ENCODE data around the gene DSE. TPM values are rescaled to one million over a fixed set of nuclear protein-coding genes. Genes with fewer than 3 reads are reported as not detected.

DSE gene
- total RNA-seq, 1 experiment from 2014 or later = 38.5 TPM

DNA sequence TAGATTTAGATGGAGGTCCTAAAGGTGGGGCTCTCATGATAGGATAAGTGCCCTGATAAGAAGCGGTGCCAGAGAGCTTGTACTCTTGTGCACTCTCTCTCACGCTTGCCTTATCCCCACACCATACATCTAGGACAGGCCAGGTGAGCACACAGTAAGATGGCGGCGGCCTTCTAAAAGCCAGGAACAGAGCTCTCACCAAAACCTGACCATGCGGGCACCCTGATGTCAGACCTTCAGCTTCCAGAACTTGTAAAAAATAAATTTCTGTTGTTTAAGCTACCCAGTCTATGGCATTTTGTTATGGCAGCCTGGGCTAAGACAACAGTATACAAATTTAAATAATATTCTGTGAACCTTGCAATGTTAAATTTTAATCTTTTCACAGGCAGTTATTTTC lies 49.6 kb downstream of the DSE start (continued):
- TF ChIP-seq EZH2phosphoT487 (IDR thresholded peaks at IDR 0.05; ENCODE audit: borderline replicate concordance) (no peak), JUND (IDR thresholded peaks at IDR 0.05) (no peak), ZFX (IDR thresholded peaks at IDR 0.05) (no peak), POLR2A (IDR thresholded peaks at IDR 0.05; ENCODE audit: borderline replicate concordance, extremely low read depth, insufficient read depth, insufficient read length) (no peak), SP1 (IDR thresholded peaks at IDR 0.05; ENCODE audit: low read depth) (no peak), SRF (IDR thresholded peaks at IDR 0.05; ENCODE audit: low read depth) (no peak), TCF7L2 (IDR thresholded peaks at IDR 0.05; ENCODE audit: borderline replicate concordance, extremely low read depth, insufficient read depth, insufficient read length) (no peak), EGR1 (IDR thresholded peaks at IDR 0.05; ENCODE audit: low read depth) (no peak), ZNF274 (IDR thresholded peaks at IDR 0.05; ENCODE audit: low read depth, low read length) (no peak), POLR2AphosphoS5 (IDR thresholded peaks at IDR 0.05; ENCODE audit: low read depth, low read length) (no peak)

DNA sequence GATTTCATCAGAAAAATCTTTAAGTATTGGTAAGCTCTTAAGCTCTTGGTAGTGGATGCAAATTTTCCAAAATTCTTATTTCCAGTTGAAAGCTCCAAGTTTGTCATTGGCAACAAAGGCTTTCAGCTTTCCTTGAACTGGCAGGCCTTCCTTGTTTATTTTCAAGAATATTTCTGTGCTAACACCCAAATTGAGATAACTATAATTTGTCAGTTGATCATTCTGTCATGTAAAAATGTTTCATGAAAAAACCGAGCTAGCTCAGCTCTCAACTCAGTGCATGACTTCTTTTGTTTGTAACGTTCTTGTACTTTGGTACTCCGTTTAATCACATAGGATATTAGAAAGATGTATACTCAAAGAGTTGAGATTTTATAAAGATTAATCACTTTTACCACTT lies 51.5 kb downstream of the DSE start:
- H3K36me3 ChIP-seq (ENCODE audit: control insufficient read depth in 1 of 2, insufficient read depth in 2 of 2, low read length in 2 of 2) = 0 out of 4 replicates have a peak, but pooled peaks cover 1 to 6% of the 10 kb centered on the region in 2 experiments
- no peak overlapping the region for H3K4me2 ChIP-seq (ENCODE audit: low read length)
- peaks cover 0 to 10% of the 10 kb centered on the region in 2 experiments; a peak in 2 of 4 replicates for H3K4me1 ChIP-seq (ENCODE audit: control insufficient read depth in 1 of 2, insufficient read depth in 2 of 2, low read length in 2 of 2)
- RAD21 ChIA-PET (ENCODE audit: low non-redundant PET in 1 of 2, low total read pairs in 2 of 2, uncharacterized antibody in 2 of 2, unreplicated experiment in 2 of 2) = no interaction called here
- no peaks in the 10 kb centered on the region for H3K9me2 ChIP-seq (ENCODE audit: insufficient read depth)
- H3K9ac ChIP-seq (ENCODE audit: low read length) = no peak overlapping the region
- no peaks in the 10 kb centered on the region; the same call in 1 of the 2 replicates for H3K79me2 ChIP-seq (ENCODE audit: insufficient read depth, low read length)
- POLR2A ChIA-PET = no interaction called here
- no peak overlapping the region for H3K27ac ChIP-seq (ENCODE audit: low read depth, low read length)
- TF ChIP-seq, protein P1, sequence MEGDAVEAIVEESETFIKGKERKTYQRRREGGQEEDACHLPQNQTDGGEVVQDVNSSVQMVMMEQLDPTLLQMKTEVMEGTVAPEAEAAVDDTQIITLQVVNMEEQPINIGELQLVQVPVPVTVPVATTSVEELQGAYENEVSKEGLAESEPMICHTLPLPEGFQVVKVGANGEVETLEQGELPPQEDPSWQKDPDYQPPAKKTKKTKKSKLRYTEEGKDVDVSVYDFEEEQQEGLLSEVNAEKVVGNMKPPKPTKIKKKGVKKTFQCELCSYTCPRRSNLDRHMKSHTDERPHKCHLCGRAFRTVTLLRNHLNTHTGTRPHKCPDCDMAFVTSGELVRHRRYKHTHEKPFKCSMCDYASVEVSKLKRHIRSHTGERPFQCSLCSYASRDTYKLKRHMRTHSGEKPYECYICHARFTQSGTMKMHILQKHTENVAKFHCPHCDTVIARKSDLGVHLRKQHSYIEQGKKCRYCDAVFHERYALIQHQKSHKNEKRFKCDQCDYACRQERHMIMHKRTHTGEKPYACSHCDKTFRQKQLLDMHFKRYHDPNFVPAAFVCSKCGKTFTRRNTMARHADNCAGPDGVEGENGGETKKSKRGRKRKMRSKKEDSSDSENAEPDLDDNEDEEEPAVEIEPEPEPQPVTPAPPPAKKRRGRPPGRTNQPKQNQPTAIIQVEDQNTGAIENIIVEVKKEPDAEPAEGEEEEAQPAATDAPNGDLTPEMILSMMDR (IDR thresholded peaks at IDR 0.05 in 2 of 3, conservative IDR thresholded peaks at IDR 0.05 in 1 of 3; ENCODE audit: borderline replicate concordance in 1 of 3, insufficient read depth in 1 of 3, low read depth in 2 of 3, low read length in 2 of 3) = no peak
- TF ChIP-seq EGR1 (IDR thresholded peaks at IDR 0.05; ENCODE audit: low read depth) = no peak
- no peak for TF ChIP-seq YY1 (IDR thresholded peaks at IDR 0.05; ENCODE audit: extremely low read depth, insufficient replicate concordance, low read depth, low read length)
- TF ChIP-seq EZH2 (IDR thresholded peaks at IDR 0.05) = no peak
- TF ChIP-seq ZNF274 (IDR thresholded peaks at IDR 0.05; ENCODE audit: low read depth, low read length) = no peak
- no peak for TF ChIP-seq SP1 (IDR thresholded peaks at IDR 0.05; ENCODE audit: low read depth)
- TF ChIP-seq, protein P2, sequence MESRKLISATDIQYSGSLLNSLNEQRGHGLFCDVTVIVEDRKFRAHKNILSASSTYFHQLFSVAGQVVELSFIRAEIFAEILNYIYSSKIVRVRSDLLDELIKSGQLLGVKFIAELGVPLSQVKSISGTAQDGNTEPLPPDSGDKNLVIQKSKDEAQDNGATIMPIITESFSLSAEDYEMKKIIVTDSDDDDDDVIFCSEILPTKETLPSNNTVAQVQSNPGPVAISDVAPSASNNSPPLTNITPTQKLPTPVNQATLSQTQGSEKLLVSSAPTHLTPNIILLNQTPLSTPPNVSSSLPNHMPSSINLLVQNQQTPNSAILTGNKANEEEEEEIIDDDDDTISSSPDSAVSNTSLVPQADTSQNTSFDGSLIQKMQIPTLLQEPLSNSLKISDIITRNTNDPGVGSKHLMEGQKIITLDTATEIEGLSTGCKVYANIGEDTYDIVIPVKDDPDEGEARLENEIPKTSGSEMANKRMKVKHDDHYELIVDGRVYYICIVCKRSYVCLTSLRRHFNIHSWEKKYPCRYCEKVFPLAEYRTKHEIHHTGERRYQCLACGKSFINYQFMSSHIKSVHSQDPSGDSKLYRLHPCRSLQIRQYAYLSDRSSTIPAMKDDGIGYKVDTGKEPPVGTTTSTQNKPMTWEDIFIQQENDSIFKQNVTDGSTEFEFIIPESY (IDR thresholded peaks at IDR 0.05; ENCODE audit: extremely low read depth, insufficient replicate concordance, low read length) = no peak
- TF ChIP-seq POLR2A (IDR thresholded peaks at IDR 0.05; ENCODE audit: borderline replicate concordance, extremely low read depth, insufficient read depth, insufficient read length) = no peak
- no peak for TF ChIP-seq CEBPB (IDR thresholded peaks at IDR 0.05; ENCODE audit: low read depth)
- DNase-seq (ENCODE audit: low read depth, low spot score) (no peak), ATAC-seq (no peak)
- CTCF ChIA-PET = interaction anchor here (0.9 to 2.2 kb wide), 3 partner anchors 9 to 134 kb away, joined by 3 to 7 read pairs (median 3); no protein-coding TSS in a partner anchor
- intact Hi-C loops (cut with micrococcal nuclease) = no loop called here
- no TSS peak for BruUV-seq (replicated peaks)
- H4K20me1 ChIP-seq (ENCODE audit: insufficient read depth) = no peaks in the 10 kb centered on the region
- H3K9me3 ChIP-seq (ENCODE audit: control insufficient read depth in 1 of 2, insufficient read depth in 1 of 2, low read depth in 1 of 2, low read length in 2 of 2) = no peaks in the 10 kb centered on the region
- no peak overlapping the region for H2AFZ ChIP-seq (ENCODE audit: low read depth, low read length, poor library complexity, severe bottlenecking)
- no peaks in the 10 kb centered on the region for H3K27me3 ChIP-seq (ENCODE audit: insufficient read depth, low read length)
- H3K4me3 ChIP-seq (replicated peaks in 1 of 2; ENCODE audit: low read depth in 1 of 2, low read length in 2 of 2) = no peak overlapping the region
